SK-N-SH treated with all-trans-retinoic acid at 6 μM for 48 hours (cell line): ENCODE data around the gene PCDHB3.

Source experiments
- BACH2 ChIP-seq: fragments of 250-450 bp; sonication (Bioruptor Pico); IDR thresholded peaks from 2 replicates; pipeline ENCODE4 v1.9.0; 2021; ENCODE audit warnings: mild to moderate bottlenecking, borderline replicate concordance
- CSDC2 ChIP-seq: fragments of 250-450 bp; sonication (Bioruptor Pico); IDR thresholded peaks from 2 replicates; pipeline ENCODE4 v1.5.0; 2020; ENCODE audit warnings: mild to moderate bottlenecking, moderate library complexity
- ESRRG ChIP-seq: fragments of 250-450 bp; sonication (Bioruptor Pico); IDR thresholded peaks from 2 replicates; pipeline ENCODE4 v1.6.1; 2021; ENCODE audit warnings: mild to moderate bottlenecking
- RARB ChIP-seq: fragments of 250-450 bp; sonication (Bioruptor Pico); IDR thresholded peaks from 2 replicates; pipeline ENCODE4 v1.8.0; 2021; ENCODE audit warnings: mild to moderate bottlenecking, moderate library complexity
- TCF4 ChIP-seq: fragments of 250-450 bp; sonication (Bioruptor Pico); IDR thresholded peaks from 2 replicates; pipeline ENCODE4 v1.8.0; 2021; ENCODE audit warnings: mild to moderate bottlenecking, moderate library complexity, borderline replicate concordance
- TF ChIP-seq, protein P1 (sequence below): fragments of 250-450 bp; sonication (Bioruptor Pico); IDR thresholded peaks from 2 replicates; pipeline ENCODE4 v1.5.1; 2020; ENCODE audit warnings: low read depth, mild to moderate bottlenecking, moderate library complexity
- TF ChIP-seq, protein P2 (sequence below): fragments of 250-450 bp; sonication (Bioruptor Pico); IDR thresholded peaks from 2 replicates; pipeline ENCODE4 v1.8.0; 2020; ENCODE audit warnings: mild to moderate bottlenecking, moderate library complexity, borderline replicate concordance
- TF ChIP-seq, protein P3 (sequence below): fragments of 250-450 bp; sonication (Bioruptor Pico); IDR thresholded peaks from 2 replicates; pipeline ENCODE4 v1.5.0; 2020; ENCODE audit warnings: mild to moderate bottlenecking, moderate library complexity
- TF ChIP-seq, protein P4 (sequence below): fragments of 250-450 bp; sonication (Bioruptor Pico); IDR thresholded peaks from 2 replicates; pipeline ENCODE4 v1.5.1; 2021; ENCODE audit warnings: mild to moderate bottlenecking, moderate library complexity

DNA sequence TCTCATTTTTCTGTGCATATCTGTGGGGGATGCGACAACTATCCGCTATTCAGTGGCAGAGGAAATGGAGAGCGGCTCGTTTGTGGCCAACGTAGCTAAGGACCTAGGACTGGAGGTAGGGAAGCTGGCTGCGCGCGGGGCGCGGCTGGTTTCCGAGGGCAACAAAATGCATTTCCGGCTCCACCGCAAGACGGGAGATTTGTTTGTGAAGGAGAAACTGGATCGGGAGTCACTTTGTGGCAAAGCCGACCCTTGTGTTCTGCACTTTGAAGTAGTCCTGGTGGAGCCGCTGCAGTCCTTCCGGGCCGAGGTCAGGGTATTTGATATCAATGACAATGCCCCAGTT is 48.8 kb upstream of the PCDHB3 start:
- TF ChIP-seq ESRRG (CRISPR knock-in tag), result no peak
- TF ChIP-seq CSDC2 (CRISPR knock-in tag), result no peak
- TF ChIP-seq, protein P1, sequence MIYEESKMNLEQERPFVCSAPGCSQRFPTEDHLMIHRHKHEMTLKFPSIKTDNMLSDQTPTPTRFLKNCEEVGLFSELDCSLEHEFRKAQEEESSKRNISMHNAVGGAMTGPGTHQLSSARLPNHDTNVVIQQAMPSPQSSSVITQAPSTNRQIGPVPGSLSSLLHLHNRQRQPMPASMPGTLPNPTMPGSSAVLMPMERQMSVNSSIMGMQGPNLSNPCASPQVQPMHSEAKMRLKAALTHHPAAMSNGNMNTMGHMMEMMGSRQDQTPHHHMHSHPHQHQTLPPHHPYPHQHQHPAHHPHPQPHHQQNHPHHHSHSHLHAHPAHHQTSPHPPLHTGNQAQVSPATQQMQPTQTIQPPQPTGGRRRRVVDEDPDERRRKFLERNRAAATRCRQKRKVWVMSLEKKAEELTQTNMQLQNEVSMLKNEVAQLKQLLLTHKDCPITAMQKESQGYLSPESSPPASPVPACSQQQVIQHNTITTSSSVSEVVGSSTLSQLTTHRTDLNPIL (CRISPR knock-in tag), result no peak
- TF ChIP-seq, protein P2, sequence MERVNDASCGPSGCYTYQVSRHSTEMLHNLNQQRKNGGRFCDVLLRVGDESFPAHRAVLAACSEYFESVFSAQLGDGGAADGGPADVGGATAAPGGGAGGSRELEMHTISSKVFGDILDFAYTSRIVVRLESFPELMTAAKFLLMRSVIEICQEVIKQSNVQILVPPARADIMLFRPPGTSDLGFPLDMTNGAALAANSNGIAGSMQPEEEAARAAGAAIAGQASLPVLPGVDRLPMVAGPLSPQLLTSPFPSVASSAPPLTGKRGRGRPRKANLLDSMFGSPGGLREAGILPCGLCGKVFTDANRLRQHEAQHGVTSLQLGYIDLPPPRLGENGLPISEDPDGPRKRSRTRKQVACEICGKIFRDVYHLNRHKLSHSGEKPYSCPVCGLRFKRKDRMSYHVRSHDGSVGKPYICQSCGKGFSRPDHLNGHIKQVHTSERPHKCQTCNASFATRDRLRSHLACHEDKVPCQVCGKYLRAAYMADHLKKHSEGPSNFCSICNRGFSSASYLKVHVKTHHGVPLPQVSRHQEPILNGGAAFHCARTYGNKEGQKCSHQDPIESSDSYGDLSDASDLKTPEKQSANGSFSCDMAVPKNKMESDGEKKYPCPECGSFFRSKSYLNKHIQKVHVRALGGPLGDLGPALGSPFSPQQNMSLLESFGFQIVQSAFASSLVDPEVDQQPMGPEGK, result no peak
- TF ChIP-seq RARB (CRISPR knock-in tag), result no peak
- no peak for TF ChIP-seq BACH2 (CRISPR knock-in tag)
- TF ChIP-seq, protein P3, sequence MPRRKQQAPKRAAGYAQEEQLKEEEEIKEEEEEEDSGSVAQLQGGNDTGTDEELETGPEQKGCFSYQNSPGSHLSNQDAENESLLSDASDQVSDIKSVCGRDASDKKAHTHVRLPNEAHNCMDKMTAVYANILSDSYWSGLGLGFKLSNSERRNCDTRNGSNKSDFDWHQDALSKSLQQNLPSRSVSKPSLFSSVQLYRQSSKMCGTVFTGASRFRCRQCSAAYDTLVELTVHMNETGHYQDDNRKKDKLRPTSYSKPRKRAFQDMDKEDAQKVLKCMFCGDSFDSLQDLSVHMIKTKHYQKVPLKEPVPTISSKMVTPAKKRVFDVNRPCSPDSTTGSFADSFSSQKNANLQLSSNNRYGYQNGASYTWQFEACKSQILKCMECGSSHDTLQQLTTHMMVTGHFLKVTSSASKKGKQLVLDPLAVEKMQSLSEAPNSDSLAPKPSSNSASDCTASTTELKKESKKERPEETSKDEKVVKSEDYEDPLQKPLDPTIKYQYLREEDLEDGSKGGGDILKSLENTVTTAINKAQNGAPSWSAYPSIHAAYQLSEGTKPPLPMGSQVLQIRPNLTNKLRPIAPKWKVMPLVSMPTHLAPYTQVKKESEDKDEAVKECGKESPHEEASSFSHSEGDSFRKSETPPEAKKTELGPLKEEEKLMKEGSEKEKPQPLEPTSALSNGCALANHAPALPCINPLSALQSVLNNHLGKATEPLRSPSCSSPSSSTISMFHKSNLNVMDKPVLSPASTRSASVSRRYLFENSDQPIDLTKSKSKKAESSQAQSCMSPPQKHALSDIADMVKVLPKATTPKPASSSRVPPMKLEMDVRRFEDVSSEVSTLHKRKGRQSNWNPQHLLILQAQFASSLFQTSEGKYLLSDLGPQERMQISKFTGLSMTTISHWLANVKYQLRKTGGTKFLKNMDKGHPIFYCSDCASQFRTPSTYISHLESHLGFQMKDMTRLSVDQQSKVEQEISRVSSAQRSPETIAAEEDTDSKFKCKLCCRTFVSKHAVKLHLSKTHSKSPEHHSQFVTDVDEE (CRISPR knock-in tag), result no peak
- no peak for TF ChIP-seq TCF4 (CRISPR knock-in tag)
- TF ChIP-seq, protein P4, sequence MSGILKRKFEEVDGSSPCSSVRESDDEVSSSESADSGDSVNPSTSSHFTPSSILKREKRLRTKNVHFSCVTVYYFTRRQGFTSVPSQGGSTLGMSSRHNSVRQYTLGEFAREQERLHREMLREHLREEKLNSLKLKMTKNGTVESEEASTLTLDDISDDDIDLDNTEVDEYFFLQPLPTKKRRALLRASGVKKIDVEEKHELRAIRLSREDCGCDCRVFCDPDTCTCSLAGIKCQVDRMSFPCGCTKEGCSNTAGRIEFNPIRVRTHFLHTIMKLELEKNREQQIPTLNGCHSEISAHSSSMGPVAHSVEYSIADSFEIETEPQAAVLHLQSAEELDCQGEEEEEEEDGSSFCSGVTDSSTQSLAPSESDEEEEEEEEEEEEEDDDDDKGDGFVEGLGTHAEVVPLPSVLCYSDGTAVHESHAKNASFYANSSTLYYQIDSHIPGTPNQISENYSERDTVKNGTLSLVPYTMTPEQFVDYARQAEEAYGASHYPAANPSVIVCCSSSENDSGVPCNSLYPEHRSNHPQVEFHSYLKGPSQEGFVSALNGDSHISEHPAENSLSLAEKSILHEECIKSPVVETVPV (CRISPR knock-in tag), result no peak
